MM.1S (cell line): ENCODE measurements around the gene CMTR2.

Experiments
- DNase-seq: peaks from one replicate; pipeline ENCODE4 v3.0.0-alpha.2; 2015
- H2AFZ ChIP-seq: fragments of 300-600 bp; sonication (generic); 2 replicates; pipeline ENCODE4 v1.6.0; 2016; ENCODE audit warnings: antibody characterized with exemption, low read length
- H3F3A ChIP-seq: fragments of 300-600 bp; sonication (generic); 2 replicates; pipeline ENCODE4 v1.6.1; 2016; ENCODE audit warnings: mild to moderate bottlenecking, antibody characterized with exemption, low read length, moderate library complexity, mixed read lengths; ENCODE audit not compliant: insufficient read depth
- H3K27ac ChIP-seq: fragments of 300-600 bp; sonication (generic); 2 replicates; pipeline ENCODE4 v1.5.1; 2016; ENCODE audit warnings: mild to moderate bottlenecking, low read length
- H3K27me3 ChIP-seq: fragments of 300-600 bp; sonication (generic); replicated peaks from 2 replicates; pipeline ENCODE4 v1.6.0; 2016; ENCODE audit warnings: low read length; ENCODE audit not compliant: insufficient read depth
- H3K36me3 ChIP-seq: fragments of 300-600 bp; sonication (generic); replicated peaks from 2 replicates; pipeline ENCODE4 v1.6.1; 2016; ENCODE audit warnings: mild to moderate bottlenecking, low read length, mixed read lengths; ENCODE audit not compliant: insufficient read depth
- H3K4me1 ChIP-seq: fragments of 300-600 bp; sonication (generic); 2 replicates; pipeline ENCODE4 v1.6.1; 2016; ENCODE audit warnings: low read length, mixed read lengths
- H3K4me2 ChIP-seq: fragments of 300-600 bp; sonication (generic); 2 replicates; pipeline ENCODE4 v1.6.0; 2016; ENCODE audit warnings: low read depth, low read length
- H3K4me3 ChIP-seq: fragments of 300-600 bp; sonication (generic); 2 replicates; pipeline ENCODE4 v1.5.1; 2016; ENCODE audit warnings: low read length, mixed read lengths
- H3K79me2 ChIP-seq: fragments of 300-600 bp; sonication (generic); 2 replicates; pipeline ENCODE4 v1.6.1; 2016; ENCODE audit warnings: mixed run types, low read length, mixed read lengths
- H3K9ac ChIP-seq: fragments of 300-600 bp; sonication (generic); 2 replicates; pipeline ENCODE4 v1.6.1; 2016; ENCODE audit warnings: low read length, mixed read lengths
- H3K9me2 ChIP-seq: fragments of 300-600 bp; sonication (generic); replicated peaks from 2 replicates; pipeline ENCODE4 v1.6.1; 2016; ENCODE audit warnings: mild to moderate bottlenecking, low read length, mixed read lengths; ENCODE audit not compliant: insufficient read depth
- H3K9me3 ChIP-seq: fragments of 300-600 bp; sonication (generic); replicated peaks from 2 replicates; pipeline ENCODE4 v1.6.1; 2016; ENCODE audit warnings: mild to moderate bottlenecking, low read length, mixed read lengths; ENCODE audit not compliant: insufficient read depth
- H4K20me1 ChIP-seq: fragments of 300-600 bp; sonication (generic); 2 replicates; pipeline ENCODE4 v1.6.1; 2016; ENCODE audit warnings: mild to moderate bottlenecking, low read length, moderate library complexity, mixed read lengths; ENCODE audit not compliant: insufficient read depth
- CTCF ChIP-seq: fragments of 300-600 bp; sonication (generic); IDR thresholded peaks from 2 replicates; pipeline ENCODE4 v1.5.1; 2016; ENCODE audit warnings: antibody characterized with exemption, low read length, mixed read lengths
- EZH2 ChIP-seq: fragments of 300-600 bp; sonication (generic); optimal IDR thresholded peaks from 2 replicates; pipeline ENCODE3; 2017; ENCODE audit warnings: low read depth, mild to moderate bottlenecking, antibody characterized with exemption, low read length, mixed read lengths
- EZH2phosphoT487 ChIP-seq: fragments of 300-600 bp; sonication (generic); IDR thresholded peaks from 2 replicates; pipeline ENCODE4 v1.6.1; 2018; ENCODE audit warnings: antibody characterized with exemption, low read length

CMTR2 gene

GRCh38 chr16:71303938-71304337, 14.7 kb upstream of the CMTR2 start:
- H3K4me2 ChIP-seq = no peak overlapping the region
- H2AFZ ChIP-seq = no peak overlapping the region
- DNase-seq = no peak
- H4K20me1 ChIP-seq = no peaks in the 10 kb centered on the region
- no peaks in the 10 kb centered on the region for H3K9me2 ChIP-seq
- H3K79me2 ChIP-seq = no peaks in the 10 kb centered on the region
- H3K36me3 ChIP-seq = no peaks in the 10 kb centered on the region
- TF ChIP-seq EZH2 (no peak), CTCF (no peak), EZH2phosphoT487 (no peak)
- H3K9me3 ChIP-seq = no peaks in the 10 kb centered on the region
- no peak overlapping the region for H3K4me3 ChIP-seq
- H3K27ac ChIP-seq = no peak overlapping the region
- no peaks in the 10 kb centered on the region for H3K27me3 ChIP-seq
- H3F3A ChIP-seq = no peaks in the 10 kb centered on the region
- H3K4me1 ChIP-seq = no peaks in the 10 kb centered on the region
- no peak overlapping the region for H3K9ac ChIP-seq

DNA sequence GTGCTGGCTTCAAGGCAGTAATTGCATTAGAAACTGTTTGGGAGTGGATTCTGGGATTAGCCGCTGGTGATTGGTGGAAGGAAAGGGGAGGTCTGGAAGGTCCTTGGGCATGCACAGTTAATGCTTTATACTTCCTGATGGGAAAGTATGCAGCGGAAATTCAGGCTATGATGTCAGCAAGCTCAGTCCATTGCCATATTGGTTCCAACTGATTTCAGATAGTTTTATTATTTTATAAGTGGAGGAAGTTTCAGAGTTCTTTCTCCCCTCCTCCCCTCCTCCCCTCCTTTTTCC, 8.1 kb upstream of the CMTR2 start:
- no peaks in the 10 kb centered on the region for H3K27me3 ChIP-seq
- no peak for TF ChIP-seq EZH2
- no peak for TF ChIP-seq EZH2phosphoT487
- no peak for TF ChIP-seq CTCF
- no peak overlapping the region for H2AFZ ChIP-seq
- no peak overlapping the region for H3K9ac ChIP-seq
- no peak overlapping the region for H3K4me2 ChIP-seq
- H3K9me3 ChIP-seq = no peaks in the 10 kb centered on the region
- no peaks in the 10 kb centered on the region for H3K79me2 ChIP-seq
- no peak overlapping the region for H3K27ac ChIP-seq
- no peaks in the 10 kb centered on the region for H3K9me2 ChIP-seq
- no peaks in the 10 kb centered on the region for H3K36me3 ChIP-seq
- H3K4me3 ChIP-seq = no peak overlapping the region
- DNase-seq = no peak
- H4K20me1 ChIP-seq = no peaks in the 10 kb centered on the region
- no peaks in the 10 kb centered on the region for H3K4me1 ChIP-seq
- no peaks in the 10 kb centered on the region for H3F3A ChIP-seq

GRCh38 chr16:71296584-71297340, 7.6 kb upstream of the CMTR2 start:
- Histone ChIP-seq H3K9me2 (no peaks in the 10 kb centered on the region), H3F3A (no peaks in the 10 kb centered on the region), H3K9me3 (no peaks in the 10 kb centered on the region), H3K4me2 (no peak overlapping the region), H3K4me3 (no peak overlapping the region), H3K4me1 (no peaks in the 10 kb centered on the region), H3K27me3 (no peaks in the 10 kb centered on the region), H4K20me1 (no peaks in the 10 kb centered on the region), H3K36me3 (no peaks in the 10 kb centered on the region), H2AFZ (no peak overlapping the region), H3K79me2 (no peaks in the 10 kb centered on the region), H3K9ac (no peak overlapping the region), H3K27ac (no peak overlapping the region)
- TF ChIP-seq EZH2phosphoT487 (no peak), EZH2 (no peak), CTCF (no peak)
- no peak for DNase-seq
